CD4-positive, alpha-beta T cell treated with Interleukin-10 for 1 hour (primary cell): ENCODE data around the gene CEP152.
"Not testable (repeated sequence)": the region's sequence is repeated elsewhere in the genome, so short reads cannot be mapped to it uniquely, and the experiment has no call there.

Experiments used
- DNase-seq: peaks from one replicate; pipeline ENCODE4 v3.0.0-alpha.2; 2020

The CEP152 gene

GRCh38 chr15:48810414-48811324 is at the start of gene CEP152:
CEP152 (minus strand) TSS chr15:48811069; CDS start chr15:48805649, 5,420 bp downstream.
- peak; percentile 99 for DNase-seq

- no peak for DNase-seq
Observed at GRCh38 chr15:48859426-48859825, 48.6 kb upstream of the CEP152 start.

- DNase-seq = no peak
Observed at GRCh38 chr15:48858401-48858800, 47.5 kb upstream of the CEP152 start.

GRCh38 chr15:48856942-48857341 is 46.1 kb upstream of the CEP152 start:
- DNase-seq = no peak

- DNase-seq = no peak
Observed at GRCh38 chr15:48855501-48856440, 44.9 kb upstream of the CEP152 start.

GRCh38 chr15:48854434-48854833 is 43.6 kb upstream of the CEP152 start:
- DNase-seq = not testable (repeated sequence)

GRCh38 chr15:48851956-48852355 is 41.1 kb upstream of the CEP152 start:
- no peak for DNase-seq

- DNase-seq = no peak
Observed at GRCh38 chr15:48850648-48851047, 39.8 kb upstream of the CEP152 start.

- DNase-seq = no peak
Observed at GRCh38 chr15:48845123-48845522, 34.3 kb upstream of the CEP152 start.

GRCh38 chr15:48842501-48842900 is 31.6 kb upstream of the CEP152 start:
- DNase-seq = no peak

GRCh38 chr15:48834756-48835155 is 23.9 kb upstream of the CEP152 start:
- no peak for DNase-seq

GRCh38 chr15:48833526-48834239 is 22.8 kb upstream of the CEP152 start:
- no peak for DNase-seq

GRCh38 chr15:48832648-48833047 is 21.8 kb upstream of the CEP152 start:
- no peak for DNase-seq

- DNase-seq = no peak
Observed at GRCh38 chr15:48828906-48829305, 18.0 kb upstream of the CEP152 start.

GRCh38 chr15:48828471-48828870 is 17.6 kb upstream of the CEP152 start:
- DNase-seq = no peak

- DNase-seq = no peak
Observed at GRCh38 chr15:48825075-48825474, 14.2 kb upstream of the CEP152 start.

GRCh38 chr15:48823706-48824105 is 12.8 kb upstream of the CEP152 start:
- no peak for DNase-seq

GRCh38 chr15:48823237-48823636 is 12.4 kb upstream of the CEP152 start:
- no peak for DNase-seq

GRCh38 chr15:48814286-48814685 is 3.4 kb upstream of the CEP152 start:
- DNase-seq = no peak

GRCh38 chr15:48811325-48811958 is 573 bp upstream of the CEP152 start:
- DNase-seq = no peak

GRCh38 chr15:48806151-48806550 is 4.7 kb downstream of the CEP152 start:
- DNase-seq = no peak

- no peak for DNase-seq
Observed at GRCh38 chr15:48805591-48805990, 5.3 kb downstream of the CEP152 start.
